K562 (cell line): Measurements from ENCODE around the gene MAMDC2. TPM values are rescaled to one million over a fixed set of nuclear protein-coding genes. Genes with fewer than 3 reads are reported as not detected.

Source experiments
- ATAC-seq: fragments of 200-7000 bp; cut with Tn5 transposase; 3 replicates; pipeline ENCODE4 v1.9.1; 2020; ENCODE audit warnings: moderate library complexity
- BruUV-seq: library from RNA; stranded (reverse); fragments of 400-500 nt; replicated peaks from 2 replicates; lab custom pipeline; 2021; lab: Mats Ljungman, UMichigan
- CTCF ChIA-PET: fragments of 300-600 bp; formaldehyde crosslinking; extraction: SDS; loops from one replicate; lab custom pipeline; 2021; ENCODE audit warnings: low intra/inter-chr PET ratio; lab: Yijun Ruan, JAX
- POLR2A ChIA-PET: fragments of 300-600, 350-650 bp; sonication (Branson Sonifier 250); formaldehyde crosslinking; extraction: SDS; loops from one replicate; lab custom pipeline; 2021; ENCODE audit warnings: antibody characterized with exemption, inconsistent platforms; lab: Yijun Ruan, JAX
- DNase-seq, 4 experiments: peaks; one replicate each; pipeline versions ENCODE4 v3.0.0 to v3.0.0-alpha.2; 2011 to 2018; ENCODE audit warnings: low spot score in 3 of 4, mixed read lengths in 3 of 4; ENCODE audit errors: extremely low read depth in 1 of 4
- FAIRE-seq: peaks from 2 replicates; lab custom pipeline; 2011; peaks lifted over from hg19 to GRCh38; lab: Jason Lieb, UNC
- H2AFZ ChIP-seq: 2 replicates; pipeline ENCODE4 v1.6.0; 2011; ENCODE audit warnings: low read depth, low read length, control low read depth, inconsistent platforms
- H3K27ac ChIP-seq: fragments of 200-600 bp; 3 replicates; pipeline ENCODE4 v1.8.0; 2011; ENCODE audit warnings: low read depth, mild to moderate bottlenecking, control low read depth, inconsistent platforms, low read length, moderate library complexity, mixed read lengths; ENCODE audit errors: extremely low read depth
- H3K27me3 ChIP-seq, 2 experiments: fragments of 300-600 bp in 1 of 2; 2 replicates in 1 of 2; 3 replicates in 1 of 2; pipeline versions ENCODE4 v1.6.0 to v1.8.0; 2011; ENCODE audit warnings: inconsistent platforms in 2 of 2, low read length in 2 of 2, mild to moderate bottlenecking in 1 of 2, mixed read lengths in 1 of 2, moderate library complexity in 1 of 2; ENCODE audit not compliant: control insufficient read depth in 2 of 2, insufficient read depth in 2 of 2
- H3K36me3 ChIP-seq: fragments of 300-600 bp; 3 replicates; pipeline ENCODE4 v1.8.0; 2011; ENCODE audit warnings: mild to moderate bottlenecking, low read length, inconsistent platforms; ENCODE audit not compliant: control insufficient read depth, insufficient read depth
- H3K4me1 ChIP-seq, 2 experiments: fragments of 200-600 bp in 1 of 2; replicated peaks in 1 of 2; 2 replicates in 1 of 2; 3 replicates in 1 of 2; pipeline versions ENCODE4 v1.5.1 to v1.8.0; 2011; ENCODE audit warnings: inconsistent platforms in 2 of 2, low read length in 2 of 2, mild to moderate bottlenecking in 1 of 2, mixed read lengths in 1 of 2, moderate library complexity in 1 of 2; ENCODE audit not compliant: control insufficient read depth in 2 of 2, insufficient read depth in 2 of 2
- H3K4me2 ChIP-seq: 2 replicates; pipeline ENCODE4 v1.6.1; 2011; ENCODE audit warnings: low read length, control low read depth, inconsistent platforms, mixed read lengths; ENCODE audit not compliant: insufficient read depth
- H3K4me3 ChIP-seq: fragments of 200-600 bp; sonication (generic), shearing (Covaris generic); 2 replicates; pipeline ENCODE4 v1.5.1; 2016; ENCODE audit warnings: control low read depth, inconsistent platforms
- H3K79me2 ChIP-seq: fragments of 200-600 bp; 3 replicates; pipeline ENCODE4 v1.8.0; 2011; ENCODE audit warnings: low read length, inconsistent platforms; ENCODE audit not compliant: control insufficient read depth, insufficient read depth
- H3K9ac ChIP-seq, 2 experiments: 2 replicates each; pipeline versions ENCODE4 v1.6.0 to v1.6.1; 2011; ENCODE audit warnings: low read depth in 2 of 2, low read length in 2 of 2, control low read depth in 1 of 2, inconsistent platforms in 1 of 2, mild to moderate bottlenecking in 1 of 2, mixed read lengths in 1 of 2; ENCODE audit not compliant: insufficient read depth in 1 of 2
- H3K9me1 ChIP-seq: one replicate; pipeline ENCODE4 v1.6.0; 2011; ENCODE audit warnings: inconsistent platforms, mild to moderate bottlenecking, low read length, moderate library complexity; ENCODE audit not compliant: control insufficient read depth, insufficient read depth
- H3K9me3 ChIP-seq: replicated peaks from 2 replicates; pipeline ENCODE4 v1.5.1; 2011; ENCODE audit warnings: low read depth, low read length, inconsistent platforms; ENCODE audit not compliant: control insufficient read depth, insufficient read depth
- H4K20me1 ChIP-seq: replicated peaks from 2 replicates; pipeline ENCODE4 v1.6.1; 2011; ENCODE audit warnings: low read length, inconsistent platforms, mixed read lengths; ENCODE audit not compliant: control insufficient read depth, insufficient read depth
- CTBP1 ChIP-seq: fragments of 450-650 bp; IDR thresholded peaks from 2 replicates; pipeline ENCODE4 v1.6.1; 2016; ENCODE audit warnings: borderline replicate concordance
- FOXJ2 ChIP-seq: fragments of 200-800 bp; sonication (Bioruptor generic); IDR thresholded peaks from 2 replicates; pipeline ENCODE4 v1.6.1; 2016; ENCODE audit warnings: missing genetic modification characterization, missing compliant biosample characterization
- HNRNPK ChIP-seq: fragments of 200-400 bp; formaldehyde crosslinking; IDR thresholded peaks from one replicate; pipeline ENCODE4 v1.6.1; 2018; ENCODE audit warnings: mild to moderate bottlenecking, low read depth, low read length; ENCODE audit not compliant: poor library complexity, severe bottlenecking
- MAX ChIP-seq: sonication (generic); formaldehyde crosslinking; IDR thresholded peaks from 2 replicates; pipeline ENCODE4 v1.9.0; 2022; ENCODE audit warnings: mild to moderate bottlenecking, missing genetic modification reagents
- POLR3A ChIP-seq: IDR thresholded peaks from 2 replicates; pipeline ENCODE4 v1.6.1; 2011; ENCODE audit warnings: borderline replicate concordance, mild to moderate bottlenecking, moderate library complexity; ENCODE audit not compliant: insufficient read length, insufficient read depth; ENCODE audit errors: extremely low read depth
- RCOR1 ChIP-seq, 2 experiments: IDR thresholded peaks; 2 replicates each; pipeline ENCODE4 v1.6.1; 2012; ENCODE audit warnings: low read depth in 2 of 2, low read length in 2 of 2, borderline replicate concordance in 1 of 2, improper control_type of control experiment in 1 of 2
- SIRT6 ChIP-seq: IDR thresholded peaks from one replicate; pipeline ENCODE4 v1.6.1; 2012; ENCODE audit warnings: low read depth, mild to moderate bottlenecking, control low read depth, inconsistent platforms, low read length, moderate library complexity
- SMAD1 ChIP-seq: fragments of 150-350 bp; IDR thresholded peaks from 2 replicates; pipeline ENCODE4 v1.6.1; 2014; ENCODE audit warnings: low read length, low read depth; ENCODE audit not compliant: partially characterized antibody
- SP2 ChIP-seq: IDR thresholded peaks from 2 replicates; pipeline ENCODE4 v1.6.1; 2011; ENCODE audit warnings: mild to moderate bottlenecking, low read depth, low read length, moderate library complexity; ENCODE audit not compliant: poor library complexity, severe bottlenecking; ENCODE audit errors: extremely low read depth
- TCF7L2 ChIP-seq: fragments of 150-350 bp; IDR thresholded peaks from 2 replicates; pipeline ENCODE4 v1.6.1; 2016; ENCODE audit warnings: low read depth, mild to moderate bottlenecking, low read length, moderate library complexity
- TOE1 ChIP-seq, 2 experiments: fragments of 450-650 bp in 1 of 2; sonication (generic) in 1 of 2; formaldehyde crosslinking in 1 of 2; IDR thresholded peaks; 2 replicates each; pipeline versions ENCODE4 v1.7.1 to v1.8.0; 2016 to 2022; ENCODE audit warnings: borderline replicate concordance in 2 of 2, mild to moderate bottlenecking in 2 of 2, antibody characterized with exemption in 1 of 2, inconsistent platforms in 1 of 2, low read depth in 1 of 2, missing genetic modification reagents in 1 of 2, moderate library complexity in 1 of 2
- ZBTB17 ChIP-seq: fragments of 450-650 bp; formaldehyde crosslinking; IDR thresholded peaks from 2 replicates; pipeline ENCODE4 v1.4.0; 2020; ENCODE audit warnings: mild to moderate bottlenecking
- ZKSCAN3 ChIP-seq: fragments of 250-450 bp; sonication (Bioruptor Pico); IDR thresholded peaks from 2 replicates; pipeline ENCODE4 v1.4.0; 2020
- ZNF740 ChIP-seq, 3 experiments: fragments of 200-800 bp in 1 of 3; sonication (Bioruptor generic) in 1 of 3; sonication (generic) in 1 of 3; formaldehyde crosslinking in 1 of 3; IDR thresholded peaks; 2 replicates each; pipeline versions ENCODE4 v1.6.1 to v1.8.0; 2016 to 2022; ENCODE audit warnings: mild to moderate bottlenecking in 2 of 3, missing compliant biosample characterization in 2 of 3, missing genetic modification characterization in 2 of 3, missing genetic modification reagents in 1 of 3
- ZNF780A ChIP-seq: fragments of 250-450 bp; sonication (Bioruptor Pico); IDR thresholded peaks from 2 replicates; pipeline ENCODE4 v1.5.0; 2021; ENCODE audit warnings: mild to moderate bottlenecking
- ZNF79 ChIP-seq: fragments of 250-450 bp; sonication (Bioruptor Pico); IDR thresholded peaks from 2 replicates; pipeline ENCODE4 v1.4.0; 2020; ENCODE audit warnings: low read depth, mild to moderate bottlenecking, moderate library complexity
- WGBS: fragments of 100-300 bp; shearing (Covaris generic); methylation state at CpG from one replicate; pipeline ENCODE4 v1.1.6; 2016; ENCODE audit warnings: low coverage, mixed read lengths; ENCODE audit not compliant: insufficient coverage; ENCODE audit errors: missing lambda C conversion rate; 5-methylcytosine and 5-hydroxymethylcytosine counted together
- in situ Hi-C: fragments of 300-500 bp; cut with MboI; formaldehyde crosslinking; loops from 4 replicates; pipeline ENCODE4 v1.15.0; 2018; ENCODE audit warnings: inconsistent platforms, mixed read lengths
- intact Hi-C: fragments of 100-400 bp; cut with micrococcal nuclease; formaldehyde crosslinking; loops from 2 replicates; pipeline ENCODE4 v1.14.2; 2022
- polyA plus RNA-seq, 8 experiments: library from polyadenylated mRNA; depleted of rRNA in 4 of 8; stranded (reverse) in 5 of 8; unstranded in 3 of 8; fragments of >200 nt; fragmentation: Nextera tagmentation in 2 of 8; fragmentation: Illumina TruSeq in 1 of 8; extraction: Ambion mirVana in 2 of 8; extraction: Trizol in 1 of 8; gene quantifications; 2 replicates each; pipeline versions ENCODE4 v1.2.1 to v1.2.3, GENCODE V29; 2011 to 2014; ENCODE audit warnings: inconsistent platforms in 1 of 8, missing spikeins in 1 of 8
- total RNA-seq, 7 experiments: library from RNA; depleted of rRNA in 6 of 7; stranded (reverse); fragments of >200 nt in 6 of 7; fragmentation: Illumina TruSeq in 2 of 7; extraction: Trizol in 2 of 7; gene quantifications; 2 replicates each; pipeline versions ENCODE4 v1.2.1 to v1.2.3, GENCODE V29; 2011 to 2021; ENCODE audit warnings: low replicate concordance in 1 of 7

MAMDC2 gene
- total and polyA plus RNA-seq, 9 of the 15 experiments (the other 6 are each of a cell fraction or from before 2014, with no cell fraction given) = 0.01 to 0.03 TPM; not detected in 7

- no peak for TF ChIP-seq SIRT6
- no peak for TF ChIP-seq ZNF79
- no peak for TF ChIP-seq ZKSCAN3 (CRISPR knock-in tag)
- TF ChIP-seq SP2 = no peak
- TF ChIP-seq, all 486 proteins: peak for 0
Measured at GRCh38 chr9:70073756-70074155, 30.1 kb downstream of the MAMDC2 start (continued).

GRCh38 chr9:70076678-70077077 lies 33.0 kb downstream of the MAMDC2 start:
- CTCF ChIA-PET = no interaction called here
- Histone ChIP-seq H4K20me1 (no peaks in the 10 kb centered on the region; the same call in 1 of the 2 replicates), H3K27me3 (no peaks in the 10 kb centered on the region), H3K4me2 (no peak overlapping the region), H2AFZ (no peak overlapping the region), H3K36me3 (no peaks in the 10 kb centered on the region), H3K9ac (no peak overlapping the region), H3K9me3 (no peaks in the 10 kb centered on the region), H3K27ac (no peak overlapping the region), H3K4me3 (no peak overlapping the region), H3K4me1 (no peaks in the 10 kb centered on the region), H3K79me2 (no peaks in the 10 kb centered on the region), H3K9me1 (no peaks in the 10 kb centered on the region)
- no TSS peak for BruUV-seq
- intact Hi-C loops (no loop called here), in situ Hi-C loops (no loop called here)
- ATAC-seq = no peak
- POLR2A ChIA-PET = no interaction called here
- no peak for FAIRE-seq
- no peak for DNase-seq
- 0% methylated on average over 3 of the region's 3 CpGs for WGBS
- TF ChIP-seq FOXJ2 (no peak), ZNF780A (CRISPR knock-in tag) (no peak), SMAD1 (no peak), TOE1 (IDR thresholded peaks at IDR 0.05; ENCODE audit: borderline replicate concordance) (no peak), TOE1 (CRISPR knock-in tag; IDR thresholded peaks at IDR 0.05; ENCODE audit: borderline replicate concordance, low read depth) (no peak), RCOR1 (IDR thresholded peaks at IDR 0.05; ENCODE audit: borderline replicate concordance in 1 of 2, low read depth in 2 of 2, low read length in 2 of 2) (no peak), POLR3A (no peak), HNRNPK (no peak), ZNF740 (CRISPR knock-in tag; IDR thresholded peaks at IDR 0.05) (no peak), ZNF740 (tag; IDR thresholded peaks at IDR 0.05) (no peak), ZBTB17 (no peak), MAX (no peak), TCF7L2 (no peak), CTBP1 (no peak)
